ENCODE data around the gene CACNA1C. TPM values are rescaled to one million over a fixed set of nuclear protein-coding genes. Genes with fewer than 3 reads are reported as not detected.

CACNA1C gene
- total RNA-seq, 1 donor from 2014 or later: 171 TPM

DNA sequence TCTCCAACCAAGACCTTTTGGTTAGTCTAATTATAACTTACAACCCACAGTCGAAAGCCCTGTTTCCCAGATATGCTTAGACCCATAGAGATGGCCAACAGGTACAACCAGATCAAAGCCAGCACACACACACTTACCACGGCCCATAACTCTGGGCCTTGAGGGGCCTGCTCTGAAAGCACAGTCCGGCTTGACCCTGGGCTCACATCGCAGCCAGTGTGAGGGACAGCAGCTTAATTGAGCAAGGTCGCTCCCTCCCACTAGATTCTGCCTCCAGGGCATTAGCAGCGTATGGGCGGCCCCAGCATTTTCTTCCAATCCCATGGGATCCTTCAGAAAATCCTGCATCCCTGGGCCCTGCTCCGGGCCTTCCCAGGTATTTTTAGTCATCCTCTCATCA is 584.6 kb downstream of the CACNA1C start:
- intact Hi-C loops (cut with DNase I): no loop called here
- ATAC-seq: no peak
- DNase-seq (ENCODE audit: missing footprints): no peak

DNA sequence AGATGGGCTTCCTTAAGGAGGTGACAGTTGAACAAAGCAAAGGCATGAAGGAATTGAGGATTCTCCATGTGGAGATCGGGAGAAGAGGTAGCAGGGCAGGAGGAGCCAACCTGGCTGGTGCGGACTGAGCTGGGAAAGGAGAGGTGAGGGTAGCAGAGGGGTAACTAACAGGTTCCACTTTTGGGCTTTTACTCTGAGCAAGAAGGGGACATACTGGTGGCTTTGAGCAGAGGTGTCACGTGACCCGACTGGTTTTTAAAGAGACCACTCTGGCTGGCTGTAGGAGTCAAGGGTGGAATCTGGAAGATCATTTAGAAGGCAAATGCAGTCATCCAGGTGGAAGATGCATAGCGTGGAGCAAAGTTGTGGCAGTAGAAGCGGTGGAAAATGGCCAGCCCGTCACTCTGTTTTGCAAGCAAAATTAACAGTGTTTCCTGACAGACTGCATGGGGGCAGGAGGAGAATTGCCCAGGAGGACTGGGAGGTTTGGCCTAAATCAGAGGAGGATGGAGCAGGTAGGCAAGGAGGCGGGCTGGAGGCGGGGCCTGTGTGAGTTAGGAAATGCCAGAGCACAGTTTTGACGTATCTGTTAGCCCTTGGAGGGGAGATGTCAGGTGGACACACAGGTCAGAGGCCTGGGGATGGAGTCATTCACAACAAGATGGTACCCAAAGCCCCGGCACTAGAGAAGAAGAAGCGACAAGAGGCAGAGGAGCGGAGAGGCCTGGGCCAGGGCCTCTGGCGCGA is 585.7 kb downstream of the CACNA1C start:
- intact Hi-C loops (cut with DNase I): no loop called here
- DNase-seq (ENCODE audit: missing footprints): no peak
- no peak for ATAC-seq

GRCh38 chr12:2639020-2639298 is 586.2 kb downstream of the CACNA1C start:
- intact Hi-C loops (cut with DNase I): no loop called here
- ATAC-seq (no peak), DNase-seq (ENCODE audit: missing footprints) (no peak)

DNA sequence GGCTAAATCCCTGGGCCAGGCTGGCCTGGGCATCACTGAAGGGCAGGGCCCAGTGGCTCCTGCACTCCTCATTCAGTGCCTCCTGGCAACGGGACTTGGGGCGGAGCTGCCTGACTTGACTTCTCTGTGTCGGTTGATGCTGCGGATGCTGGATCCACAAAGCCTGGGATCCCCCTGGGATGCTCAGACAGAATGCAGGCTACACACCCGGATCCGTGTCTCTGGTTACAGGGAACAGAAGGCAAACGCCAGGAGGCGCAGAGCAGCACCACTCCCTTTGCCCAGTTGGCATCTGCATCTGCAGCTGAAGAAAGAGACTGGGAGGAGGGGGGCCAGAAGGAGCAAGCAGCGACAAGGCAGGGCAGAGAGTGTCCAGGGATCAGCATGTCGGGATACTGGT is 587.5 kb downstream of the CACNA1C start:
- ATAC-seq (peak; percentile 9), DNase-seq (ENCODE audit: missing footprints) (no peak)
- intact Hi-C loops (cut with DNase I): no loop called here

GRCh38 chr12:2640709-2641108 is 587.9 kb downstream of the CACNA1C start:
- ATAC-seq (peak; percentile 47), DNase-seq (ENCODE audit: missing footprints) (no peak)
- intact Hi-C loops (cut with DNase I): no loop called here

DNA sequence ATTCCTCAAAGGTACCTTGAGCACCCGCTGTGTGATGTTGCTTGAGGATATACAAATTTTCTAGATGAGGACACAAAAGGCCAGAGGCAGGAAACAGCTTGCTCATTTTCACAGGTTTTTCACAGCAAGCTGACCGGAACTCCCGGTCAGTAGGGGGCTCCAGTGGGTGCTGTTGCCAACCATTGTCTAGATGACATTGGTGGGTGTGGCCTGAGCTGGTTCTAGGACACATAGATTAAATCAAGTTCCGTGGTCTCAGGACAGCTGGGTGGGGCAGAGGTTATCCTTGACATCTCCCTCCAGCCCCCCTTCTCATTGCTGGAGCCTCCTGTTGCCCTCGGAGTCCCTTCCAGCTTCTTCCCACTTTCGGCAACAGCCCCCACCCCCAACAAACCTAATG is 588.4 kb downstream of the CACNA1C start:
- ATAC-seq (no peak), DNase-seq (ENCODE audit: missing footprints) (no peak)
- intact Hi-C loops (cut with DNase I): no loop called here

- intact Hi-C loops (cut with DNase I): no loop called here
- DNase-seq (ENCODE audit: missing footprints): no peak
- ATAC-seq: no peak
Measured at GRCh38 chr12:2641761-2642160, 589.0 kb downstream of the CACNA1C start.

GRCh38 chr12:2642176-2642892 is 589.5 kb downstream of the CACNA1C start:
- ATAC-seq: no peak

DNA sequence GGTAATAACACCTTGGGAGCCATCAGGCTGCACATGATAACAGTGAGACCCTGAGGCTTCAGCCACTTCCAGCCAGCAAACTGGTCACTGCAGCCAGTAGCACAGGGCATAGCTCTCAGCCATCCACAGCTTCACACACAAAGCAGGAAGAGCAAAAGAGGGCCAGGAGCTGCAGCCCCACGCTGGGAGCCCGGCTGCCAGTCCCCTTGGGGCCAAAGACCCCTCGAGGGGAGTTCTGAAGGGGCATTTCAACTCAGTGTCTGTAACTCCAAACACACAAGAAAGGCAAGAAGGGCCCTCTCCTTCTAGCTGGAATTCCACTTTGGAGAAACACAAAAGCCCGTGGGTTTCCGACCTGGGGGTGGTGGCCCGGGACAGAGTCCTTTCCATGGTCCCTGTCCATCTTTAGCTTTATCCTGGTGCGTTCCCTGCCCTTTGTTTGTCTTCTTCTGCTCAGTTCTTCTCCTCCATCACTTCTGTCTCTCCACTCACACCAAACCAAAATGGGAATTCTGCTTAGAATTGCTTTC is 590.2 kb downstream of the CACNA1C start:
- DNase-seq (ENCODE audit: missing footprints) (no peak), ATAC-seq (no peak)
- intact Hi-C loops (cut with DNase I): no loop called here

More at GRCh38 chr12:2642176-2642892, 589.5 kb downstream of the CACNA1C start:
- intact Hi-C loops (cut with DNase I): no loop called here
- DNase-seq (ENCODE audit: missing footprints): no peak

- no peak for DNase-seq (ENCODE audit: missing footprints)
- ATAC-seq: no peak
- intact Hi-C loops (cut with DNase I): no loop called here
Measured at GRCh38 chr12:2643576-2644135, 590.9 kb downstream of the CACNA1C start.

- DNase-seq (ENCODE audit: missing footprints): no peak
Measured at GRCh38 chr12:2644683-2645405, 592.1 kb downstream of the CACNA1C start.

DNA sequence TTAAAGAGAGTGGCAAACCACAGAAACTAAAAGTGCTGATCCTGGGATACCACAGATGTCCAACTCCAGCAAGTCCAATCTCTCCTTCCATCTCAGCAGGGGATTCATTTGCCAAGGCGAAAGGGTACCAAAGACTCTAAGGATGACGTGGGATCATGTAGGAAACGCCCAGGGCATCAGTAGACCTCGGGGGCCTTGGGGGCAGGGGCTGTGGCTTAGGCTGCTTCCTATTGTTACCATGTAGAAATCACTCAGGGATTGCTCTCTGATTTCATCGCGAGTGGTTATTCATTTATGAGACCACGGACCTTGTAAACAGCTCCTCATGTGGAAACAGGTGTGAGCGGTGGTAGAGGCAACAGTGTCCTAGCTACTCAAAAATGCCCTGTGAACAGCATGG is 592.7 kb downstream of the CACNA1C start:
- ATAC-seq: no peak
- DNase-seq (ENCODE audit: missing footprints): no peak
- intact Hi-C loops (cut with DNase I): no loop called here

More at GRCh38 chr12:2644683-2645405, 592.1 kb downstream of the CACNA1C start:
- no peak for ATAC-seq
- intact Hi-C loops (cut with DNase I): no loop called here

GRCh38 chr12:2646341-2646740 is 593.6 kb downstream of the CACNA1C start:
- DNase-seq (ENCODE audit: missing footprints): no peak
- intact Hi-C loops (cut with DNase I): no loop called here
- no peak for ATAC-seq

DNA sequence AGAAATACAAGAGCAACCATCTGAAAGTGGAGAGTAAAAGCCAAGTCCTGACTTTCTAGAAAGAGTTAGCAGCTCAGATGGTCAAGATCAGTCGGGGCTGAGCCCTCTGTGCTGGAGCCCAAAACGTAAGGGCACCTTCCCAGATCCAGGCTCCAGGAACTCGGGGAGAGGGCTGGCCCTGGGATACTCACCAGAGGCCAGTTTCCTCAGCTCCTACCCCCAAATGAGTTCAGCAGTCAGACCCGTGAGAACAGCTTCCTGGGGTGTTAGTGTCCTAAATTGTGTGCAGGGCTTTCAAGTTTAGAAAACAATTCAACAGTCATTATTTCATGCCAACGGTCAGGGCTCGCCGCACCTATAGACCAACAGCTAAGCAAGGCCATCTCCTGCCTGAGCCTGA is 594.4 kb downstream of the CACNA1C start:
- ATAC-seq (no peak), DNase-seq (ENCODE audit: missing footprints) (no peak)
- intact Hi-C loops (cut with DNase I): no loop called here

DNA sequence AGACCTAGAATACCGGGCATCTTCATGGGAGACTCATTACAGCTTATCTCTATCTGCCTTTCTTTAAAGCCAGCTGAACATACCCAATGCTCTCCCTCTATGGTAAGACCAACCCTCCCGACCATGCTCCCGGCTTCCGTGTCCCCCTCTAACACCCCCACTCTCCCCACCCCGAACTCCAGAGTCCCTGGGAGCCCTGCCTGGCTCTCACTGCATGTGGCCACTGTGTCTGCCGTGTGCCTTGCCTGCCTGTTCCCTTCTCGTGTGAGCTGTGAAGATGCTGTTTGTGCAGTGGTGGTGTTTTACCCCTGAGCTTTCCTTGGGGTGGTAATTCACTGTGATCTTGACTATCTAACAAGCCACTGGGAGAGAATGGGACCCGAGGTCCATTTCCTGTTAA is 595.6 kb downstream of the CACNA1C start:
- intact Hi-C loops (cut with DNase I): no loop called here
- DNase-seq (ENCODE audit: missing footprints) (no peak), ATAC-seq (no peak)

- intact Hi-C loops (cut with DNase I): no loop called here
- ATAC-seq (no peak), DNase-seq (ENCODE audit: missing footprints) (no peak)
Measured at GRCh38 chr12:2649201-2650030, 596.6 kb downstream of the CACNA1C start.

DNA sequence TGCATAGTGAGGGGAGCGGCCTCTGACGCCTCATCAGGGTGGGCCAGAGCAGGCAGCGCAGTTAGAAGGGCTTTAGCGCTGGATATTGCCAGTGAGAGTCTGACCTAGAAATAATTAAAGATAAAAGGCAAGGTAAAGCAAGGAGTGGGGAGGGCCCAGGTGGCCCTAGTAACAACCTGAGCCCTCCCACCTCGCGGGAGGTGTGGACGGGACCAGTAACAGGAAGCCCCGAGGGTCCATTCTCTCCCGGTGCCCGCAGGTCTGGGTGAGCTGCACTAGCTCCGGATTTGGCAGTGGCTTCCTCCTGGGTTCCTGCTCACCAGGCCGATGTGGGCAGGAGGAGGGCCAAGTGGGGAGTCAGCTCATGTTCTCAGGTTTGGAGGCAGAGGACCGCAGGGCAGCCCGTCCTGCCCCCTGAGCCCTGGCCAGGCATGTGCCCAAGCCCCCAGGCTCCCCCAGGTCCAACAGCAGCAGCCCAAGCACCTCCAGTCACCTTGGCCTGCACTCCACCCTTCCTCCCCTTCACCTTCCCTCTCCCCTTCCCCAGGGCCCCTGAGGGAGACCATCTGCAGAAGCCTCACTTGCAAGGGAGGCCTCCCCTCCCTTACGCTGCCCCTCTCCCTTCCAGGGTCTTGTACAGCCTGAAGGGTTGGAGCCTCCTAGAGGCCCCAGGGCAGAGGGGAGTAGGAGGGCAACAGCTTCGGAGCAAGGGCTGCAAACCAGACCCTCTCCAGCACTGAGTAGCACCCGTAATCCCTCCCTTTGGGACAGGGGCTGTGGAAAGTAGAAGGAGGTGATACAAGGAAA is 597.7 kb downstream of the CACNA1C start:
- ATAC-seq: no peak
- no peak for DNase-seq (ENCODE audit: missing footprints)
- intact Hi-C loops (cut with DNase I): no loop called here
